ENCODE measurements around the gene SGTA.
"Not testable (repeated sequence)": the region's sequence is repeated elsewhere in the genome, so short reads cannot be mapped to it uniquely, and the experiment has no call there.

Gene SGTA

GRCh38 chr19:2716722-2717637 is 66.1 kb downstream of the SGTA start:
- DNase-seq (ENCODE audit: low read depth) = no peak
- H3K4me3 ChIP-seq (ENCODE audit: control insufficient read depth, low read depth, low read length) = no peak overlapping the region
- TF ChIP-seq CTCF (IDR thresholded peaks at IDR 0.05; ENCODE audit: control insufficient read depth, insufficient read depth, low read depth, low read length, missing control alignments) = no peak

- DNase-seq (ENCODE audit: low read depth) = no peak
- TF ChIP-seq CTCF (IDR thresholded peaks at IDR 0.05; ENCODE audit: control insufficient read depth, insufficient read depth, low read depth, low read length, missing control alignments) = no peak
- H3K4me3 ChIP-seq (ENCODE audit: control insufficient read depth, low read depth, low read length) = no peak overlapping the region
Measured at GRCh38 chr19:2716275-2716650, 66.8 kb downstream of the SGTA start.

- no peak for DNase-seq (ENCODE audit: low read depth)
- H3K4me3 ChIP-seq (ENCODE audit: control insufficient read depth, low read depth, low read length) = no peak overlapping the region
- no peak for TF ChIP-seq CTCF (IDR thresholded peaks at IDR 0.05; ENCODE audit: control insufficient read depth, insufficient read depth, low read depth, low read length, missing control alignments)
Measured at GRCh38 chr19:2715470-2716274, 67.4 kb downstream of the SGTA start.

- DNase-seq (ENCODE audit: low read depth) = no peak
- TF ChIP-seq CTCF (IDR thresholded peaks at IDR 0.05; ENCODE audit: control insufficient read depth, insufficient read depth, low read depth, low read length, missing control alignments) = no peak
- H3K4me3 ChIP-seq (ENCODE audit: control insufficient read depth, low read depth, low read length) = no peak overlapping the region
Measured at GRCh38 chr19:2714531-2715269, 68.4 kb downstream of the SGTA start.

- DNase-seq (ENCODE audit: low read depth); H3K4me3 ChIP-seq (ENCODE audit: control insufficient read depth, low read depth, low read length): not testable (repeated sequence)
Measured at GRCh38 chr19:2714102-2714501, 69.0 kb downstream of the SGTA start.

- H3K4me3 ChIP-seq (ENCODE audit: control insufficient read depth, low read depth, low read length) = not testable (repeated sequence)
Measured at GRCh38 chr19:2713170-2713569, 69.9 kb downstream of the SGTA start.

GRCh38 chr19:2711875-2712205 is 71.2 kb downstream of the SGTA start:
- no peak overlapping the region for H3K4me3 ChIP-seq (ENCODE audit: control insufficient read depth, low read depth, low read length)
- TF ChIP-seq CTCF (IDR thresholded peaks at IDR 0.05; ENCODE audit: control insufficient read depth, insufficient read depth, low read depth, low read length, missing control alignments) = no peak
- no peak for DNase-seq (ENCODE audit: low read depth)

More at GRCh38 chr19:2713170-2713569, 69.9 kb downstream of the SGTA start:
- DNase-seq (ENCODE audit: low read depth) = not testable (repeated sequence)

Data from AG09309 (cell line).